GM21367 (cell line): Measurements from ENCODE around the gene INHBC.
"Not testable (repeated sequence)": the region's sequence is repeated elsewhere in the genome, so short reads cannot be mapped to it uniquely, and the experiment has no call there.

Source experiments
- ATAC-seq: cut with Tn5 transposase; IDR thresholded peaks from one replicate; pipeline ENCODE4 v1.9.1; 2021; ENCODE audit not compliant: unreplicated experiment

Gene INHBC

DNA sequence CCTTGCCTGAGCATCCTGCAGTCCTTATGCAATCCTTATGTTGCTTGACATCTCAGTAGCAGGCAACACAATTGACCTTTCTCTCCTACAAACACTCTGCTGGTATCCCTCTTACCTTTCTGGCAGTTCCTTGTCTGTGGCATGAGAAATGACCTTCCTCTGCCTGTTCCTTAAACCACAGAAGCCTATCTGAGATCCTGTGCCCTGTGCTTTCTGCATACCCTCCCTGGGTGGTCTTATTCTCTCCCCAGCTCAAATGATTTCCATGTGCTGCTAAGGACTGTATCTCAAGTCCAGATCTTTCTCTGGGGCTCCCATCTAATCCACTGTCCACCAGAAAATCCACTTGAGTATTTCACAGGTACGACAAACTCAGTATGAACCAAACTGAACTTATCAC is 47.1 kb downstream of the INHBC start:
- ATAC-seq, result no peak

- no peak for ATAC-seq
Measured at GRCh38 chr12:57483466-57483865, 48.9 kb downstream of the INHBC start.

DNA sequence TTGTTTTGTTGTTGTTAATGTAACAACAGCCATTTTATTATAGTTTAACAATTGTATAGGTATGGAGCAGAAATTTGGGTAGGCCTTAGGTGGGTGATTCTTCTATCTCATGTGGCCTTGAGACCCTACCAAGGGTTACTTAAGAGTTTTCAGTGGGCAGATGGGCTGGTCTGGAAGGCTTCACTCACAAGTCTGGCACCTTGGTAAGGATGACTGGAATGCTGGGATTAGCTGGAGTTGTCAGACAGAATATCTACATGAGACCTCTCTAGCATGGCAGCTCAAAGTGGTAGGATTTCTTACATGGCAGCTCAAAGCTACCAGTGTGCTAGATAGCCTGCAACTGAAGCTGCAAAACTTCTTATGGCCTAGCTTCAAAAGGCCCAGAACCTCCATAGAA is 51.1 kb downstream of the INHBC start:
- ATAC-seq, result no peak

DNA sequence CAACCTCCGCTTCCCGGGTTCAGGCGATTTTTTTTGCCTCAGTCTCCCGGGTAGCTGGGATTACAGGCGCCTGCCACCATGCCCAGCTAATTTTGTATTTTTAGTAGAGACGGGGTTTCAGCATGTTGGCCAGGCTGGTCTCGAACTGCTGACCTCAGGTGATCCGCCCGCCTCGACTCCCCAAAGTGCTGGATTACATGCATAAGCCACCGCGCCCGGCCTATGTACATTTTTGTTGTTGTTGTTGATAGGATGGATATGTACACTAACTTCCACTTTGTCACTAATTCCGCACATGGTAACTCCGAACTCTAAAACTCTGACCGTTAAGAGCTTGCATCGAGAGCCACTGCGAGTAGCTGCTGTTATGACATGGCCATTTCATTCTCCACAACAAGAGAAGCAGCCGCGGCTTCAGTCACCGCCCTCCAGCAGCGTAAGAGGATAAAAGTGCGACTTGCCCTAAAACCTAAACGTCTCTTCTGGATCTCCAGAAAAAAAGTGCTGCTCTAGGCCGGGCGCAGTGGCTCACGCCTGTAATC is 52.5 kb downstream of the INHBC start:
- no peak for ATAC-seq

DNA sequence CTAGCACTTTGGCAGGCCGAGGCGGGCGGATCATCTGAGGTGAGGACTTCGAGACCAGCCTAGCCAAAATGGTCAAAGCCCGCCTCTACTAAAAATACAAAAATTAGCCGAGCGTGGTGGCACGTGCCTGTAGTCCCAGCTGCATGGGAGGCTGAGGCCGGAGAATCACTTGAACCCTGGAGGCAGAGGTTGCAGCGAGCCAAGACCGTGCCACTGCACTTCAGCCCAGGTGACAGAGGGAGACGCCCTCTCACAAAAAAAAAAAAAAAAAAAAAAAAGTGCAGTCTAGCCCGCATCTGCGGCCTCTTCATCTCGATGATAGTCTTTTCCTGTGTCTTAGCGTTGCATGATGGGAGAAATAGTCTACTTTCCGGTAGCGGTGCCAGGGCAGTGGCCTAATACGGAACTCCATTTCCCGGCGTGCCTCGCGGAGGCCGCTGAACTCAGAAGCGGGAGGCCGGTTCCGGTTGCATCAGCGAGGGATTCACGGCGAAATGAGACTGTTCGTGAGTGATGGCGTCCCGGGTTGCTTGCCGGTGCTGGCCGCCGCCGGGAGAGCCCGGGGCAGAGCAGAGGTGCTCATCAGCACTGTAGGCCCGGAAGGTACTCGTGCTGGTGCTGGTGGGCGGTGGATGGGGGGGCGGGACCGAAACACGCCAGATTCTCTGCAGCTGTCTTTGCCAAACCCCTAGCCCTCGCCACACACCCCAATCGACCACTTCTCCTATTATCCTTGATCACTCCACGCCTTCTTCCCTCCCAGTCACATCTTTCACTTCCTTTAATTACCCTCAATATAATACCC is 53.2 kb downstream of the INHBC start, which contains the start of gene MARS1:
Gene MARS1, plus strand, starts transcription at position 472 of the 805 bp plus-strand sequence. Its CDS starts 23 bp downstream, at position 495.
- ATAC-seq, result peak; percentile 95

DNA sequence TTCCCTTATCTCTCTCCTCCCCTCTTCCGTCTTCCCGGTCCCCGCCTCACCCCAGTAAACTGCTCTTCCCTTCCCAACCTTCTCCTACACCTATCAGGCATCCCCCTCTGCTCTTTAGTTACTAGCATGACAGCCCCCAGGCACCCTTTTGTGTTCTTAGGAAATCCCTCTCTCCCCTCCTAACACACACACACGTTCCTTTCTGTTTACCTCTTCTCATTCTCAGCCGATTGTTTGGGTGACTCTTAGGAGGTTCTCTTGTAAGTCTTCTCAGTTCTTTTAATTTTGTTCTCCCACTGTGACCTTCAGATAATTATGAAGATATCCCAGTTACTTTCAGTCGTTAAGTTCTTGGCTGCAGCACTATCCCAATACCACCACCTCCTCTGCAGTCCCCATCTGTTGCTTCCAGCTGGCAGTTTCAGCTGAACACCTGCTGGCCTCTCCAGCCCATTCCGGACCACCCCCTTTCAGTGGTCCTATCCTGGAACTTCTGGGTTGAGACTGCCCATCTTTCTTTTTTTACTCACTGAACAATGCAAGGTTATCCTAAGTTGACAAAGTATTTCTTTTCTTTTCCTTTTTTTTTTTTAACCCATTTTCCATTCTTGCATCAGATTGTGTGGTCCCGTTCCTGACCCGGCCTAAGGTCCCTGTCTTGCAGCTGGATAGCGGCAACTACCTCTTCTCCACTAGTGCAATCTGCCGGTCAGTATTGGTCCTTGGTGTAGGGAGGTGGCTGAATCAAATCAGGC is 54.0 kb downstream of the INHBC start:
- no peak for ATAC-seq

DNA sequence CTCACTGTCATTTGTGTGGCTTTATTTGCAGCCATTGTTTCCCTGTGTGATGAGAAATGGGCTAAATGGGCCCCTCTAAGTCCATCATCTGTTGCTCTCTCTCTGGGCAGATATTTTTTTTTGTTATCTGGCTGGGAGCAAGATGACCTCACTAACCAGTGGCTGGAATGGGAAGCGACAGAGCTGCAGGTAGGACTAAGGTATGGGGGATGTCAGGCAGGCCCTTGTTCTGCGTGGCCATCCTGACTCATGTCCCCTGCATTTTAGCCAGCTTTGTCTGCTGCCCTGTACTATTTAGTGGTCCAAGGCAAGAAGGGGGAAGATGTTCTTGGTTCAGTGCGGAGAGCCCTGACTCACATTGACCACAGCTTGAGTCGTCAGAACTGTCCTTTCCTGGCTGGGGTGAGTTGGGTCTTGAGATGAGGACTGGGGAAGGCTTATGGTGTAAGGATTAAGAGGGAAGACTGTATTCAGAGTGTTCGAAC is 54.6 kb downstream of the INHBC start:
- ATAC-seq, result no peak

DNA sequence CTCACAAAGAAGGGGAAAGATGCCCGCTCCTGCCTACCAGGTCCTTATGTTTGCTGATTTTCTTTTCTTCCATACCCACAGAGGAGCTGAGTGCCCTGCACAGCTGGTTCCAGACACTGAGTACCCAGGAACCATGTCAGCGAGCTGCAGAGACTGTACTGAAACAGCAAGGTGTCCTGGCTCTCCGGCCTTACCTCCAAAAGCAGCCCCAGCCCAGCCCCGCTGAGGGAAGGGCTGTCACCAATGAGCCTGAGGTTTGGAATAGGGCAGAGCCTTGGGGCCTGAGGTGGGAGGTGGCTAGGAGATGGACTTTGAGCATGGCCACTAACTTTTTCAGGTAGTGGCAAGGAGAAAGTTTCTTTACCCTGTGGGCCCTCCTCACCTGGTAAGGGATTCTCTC is 55.5 kb downstream of the INHBC start:
- ATAC-seq, result no peak

DNA sequence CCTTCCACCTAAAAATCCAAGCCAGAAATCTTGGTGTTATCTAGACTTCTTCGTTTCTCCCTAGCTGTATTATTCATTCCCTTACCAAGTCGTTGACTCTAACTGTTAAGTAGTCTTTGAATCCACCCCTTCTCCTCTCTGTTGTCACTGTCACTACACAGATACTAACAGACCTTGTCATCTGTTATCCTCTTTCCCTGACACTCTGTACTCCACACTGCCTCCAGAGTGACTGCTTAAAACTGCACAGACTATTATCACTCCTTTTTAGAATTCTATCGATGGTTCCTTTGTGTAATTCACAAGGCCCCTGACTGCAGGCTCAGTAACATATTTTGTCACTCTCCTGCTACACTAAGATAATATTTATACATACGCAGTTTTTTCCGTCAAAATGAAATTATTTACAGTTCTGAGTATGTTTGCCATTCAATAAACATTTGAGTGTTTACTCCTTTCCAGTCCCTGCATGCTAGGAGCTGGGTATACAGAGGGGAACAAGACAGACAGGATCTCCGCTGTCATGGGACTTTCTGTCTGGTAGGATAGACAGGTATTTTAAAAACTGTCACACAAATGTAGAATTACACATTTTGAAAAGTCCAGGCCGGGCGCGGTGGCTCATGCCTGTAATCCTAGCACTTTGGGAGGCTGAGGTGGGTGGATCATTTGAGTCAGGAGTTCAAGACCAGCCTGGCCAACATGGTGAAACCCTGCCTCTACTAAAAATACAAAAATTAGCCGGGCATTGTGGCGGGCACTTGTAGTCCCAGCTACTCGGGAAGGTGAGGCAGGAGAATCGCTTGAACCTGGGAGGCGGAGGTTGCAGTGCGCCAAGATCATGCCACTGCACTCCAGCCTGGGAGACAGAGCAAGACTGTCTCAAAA is 57.1 kb downstream of the INHBC start:
- no peak for ATAC-seq

DNA sequence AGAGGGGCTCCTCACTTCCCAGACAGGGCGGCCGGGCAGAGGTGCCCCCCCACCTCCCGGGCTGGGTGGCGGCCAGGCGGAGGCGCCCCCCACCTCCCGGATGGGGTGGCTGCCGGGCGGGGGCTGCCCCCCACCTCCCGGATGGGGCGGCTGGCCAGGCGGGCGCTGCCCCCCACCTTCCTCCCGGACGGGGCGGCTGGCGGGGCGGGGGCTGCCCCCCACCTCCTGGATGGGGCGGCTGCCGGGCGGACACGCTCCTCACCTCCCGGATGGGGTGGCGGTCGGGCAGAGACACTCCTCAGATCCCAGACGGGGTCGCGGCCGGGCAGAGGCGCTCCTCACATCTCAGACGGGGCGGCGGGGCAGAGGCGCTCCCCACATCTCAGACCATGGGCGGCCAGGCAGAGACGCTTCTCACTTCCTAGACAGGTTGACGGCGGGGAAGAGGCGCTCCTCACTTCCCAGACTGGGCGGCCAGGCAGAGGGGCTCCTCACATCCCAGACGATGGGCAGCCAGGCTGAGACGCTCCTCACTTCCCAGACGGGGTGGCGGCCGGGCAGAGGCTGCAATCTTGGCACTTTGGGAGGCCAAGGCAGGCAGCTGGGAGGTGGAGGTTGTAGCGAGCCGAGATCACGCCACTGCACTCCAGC is 60.6 kb downstream of the INHBC start:
- ATAC-seq, result not testable (repeated sequence)

- no peak for ATAC-seq
Measured at GRCh38 chr12:57496822-57497221, 62.2 kb downstream of the INHBC start.

- ATAC-seq, result no peak
Measured at GRCh38 chr12:57497223-57498131, 62.9 kb downstream of the INHBC start.

DNA sequence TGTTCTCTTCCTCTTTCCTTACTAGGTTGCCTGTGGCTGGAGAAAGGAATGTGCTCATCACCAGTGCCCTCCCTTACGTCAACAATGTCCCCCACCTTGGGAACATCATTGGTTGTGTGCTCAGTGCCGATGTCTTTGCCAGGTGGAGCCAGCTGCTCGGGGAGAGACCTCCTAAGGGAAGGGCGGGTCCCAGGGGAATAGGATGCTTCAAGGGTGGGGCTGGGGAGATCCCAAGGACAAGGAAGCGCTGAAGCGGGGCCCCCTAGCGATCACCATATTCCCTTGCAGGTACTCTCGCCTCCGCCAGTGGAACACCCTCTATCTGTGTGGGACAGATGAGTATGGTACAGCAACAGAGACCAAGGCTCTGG is 63.5 kb downstream of the INHBC start:
- no peak for ATAC-seq

DNA sequence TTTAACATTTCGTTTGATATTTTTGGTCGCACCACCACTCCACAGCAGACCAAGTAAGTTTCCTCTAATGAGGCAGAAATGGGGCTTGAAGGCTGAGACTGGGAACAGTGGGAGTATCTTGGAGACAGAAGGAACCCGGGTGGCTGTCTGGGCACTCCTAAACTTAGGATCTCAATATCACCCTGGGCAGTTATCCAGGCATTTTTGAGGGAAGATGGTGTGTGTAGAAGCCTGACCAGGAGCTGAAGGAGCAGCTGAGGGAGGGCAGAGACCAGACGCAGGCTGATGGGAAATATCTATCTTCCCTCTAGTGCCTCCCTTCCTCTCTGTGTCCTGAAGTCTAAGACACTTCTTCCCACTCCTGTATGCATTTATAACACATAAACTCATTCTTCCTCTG is 64.0 kb downstream of the INHBC start:
- ATAC-seq, result no peak

- ATAC-seq, result no peak
Measured at GRCh38 chr12:57500213-57500612, 65.6 kb downstream of the INHBC start.
